ENCODE measurements around the gene GAPVD1.
"Not testable (repeated sequence)": the region's sequence is repeated elsewhere in the genome, so short reads cannot be mapped to it uniquely, and the experiment has no call there.

Gene GAPVD1

GRCh38 chr9:125297917-125298316, 36.3 kb downstream of the GAPVD1 start:
- DNase-seq = no peak

GRCh38 chr9:125302241-125302640, 40.6 kb downstream of the GAPVD1 start:
- no peak for DNase-seq

GRCh38 chr9:125304273-125304672, 42.6 kb downstream of the GAPVD1 start:
- no peak for DNase-seq

- DNase-seq = no peak
Observed at GRCh38 chr9:125312411-125312810, 50.8 kb downstream of the GAPVD1 start.

GRCh38 chr9:125316359-125316758, 54.7 kb downstream of the GAPVD1 start:
- DNase-seq = not testable (repeated sequence)

GRCh38 chr9:125317704-125318103, 56.1 kb downstream of the GAPVD1 start:
- no peak for DNase-seq

- no peak for DNase-seq
Observed at GRCh38 chr9:125321496-125321895, 59.9 kb downstream of the GAPVD1 start.

GRCh38 chr9:125323615-125324014, 62.0 kb downstream of the GAPVD1 start:
- no peak for DNase-seq

- DNase-seq = no peak
Observed at GRCh38 chr9:125325826-125326225, 64.2 kb downstream of the GAPVD1 start.

GRCh38 chr9:125329978-125330377, 68.4 kb downstream of the GAPVD1 start:
- no peak for DNase-seq

- no peak for DNase-seq
Observed at GRCh38 chr9:125330587-125330986, 69.0 kb downstream of the GAPVD1 start.

- no peak for DNase-seq
Observed at GRCh38 chr9:125332527-125332926, 70.9 kb downstream of the GAPVD1 start.

- no peak for DNase-seq
Observed at GRCh38 chr9:125337236-125337635, 75.6 kb downstream of the GAPVD1 start.

- DNase-seq = no peak
Observed at GRCh38 chr9:125338929-125339328, 77.3 kb downstream of the GAPVD1 start.

- no peak for DNase-seq
Observed at GRCh38 chr9:125341566-125341965, 79.9 kb downstream of the GAPVD1 start.

GRCh38 chr9:125343518-125344275, 82.1 kb downstream of the GAPVD1 start:
- DNase-seq = no peak

- DNase-seq = no peak
Observed at GRCh38 chr9:125346080-125346732, 84.6 kb downstream of the GAPVD1 start.

GRCh38 chr9:125355601-125356000, 94.0 kb downstream of the GAPVD1 start:
- no peak for DNase-seq

GRCh38 chr9:125356032-125356431, 94.4 kb downstream of the GAPVD1 start:
- no peak for DNase-seq

- no peak for DNase-seq
Observed at GRCh38 chr9:125359011-125359410, 97.4 kb downstream of the GAPVD1 start.

- no peak for DNase-seq
Observed at GRCh38 chr9:125360601-125361000, 99.0 kb downstream of the GAPVD1 start.

- no peak for DNase-seq
Observed at GRCh38 chr9:125361837-125362531, 100.4 kb downstream of the GAPVD1 start.

GRCh38 chr9:125366676-125367075, 105.0 kb downstream of the GAPVD1 start:
- DNase-seq = no peak
